Gastrocnemius medialis (tissue), 4 donors: ENCODE results near the gene ETFDH.

Experiments
- CTCF ChIP-seq, 5 experiments: fragments of 450-650 bp in 3 of 5; fragments of 200-600 bp in 2 of 5; sonication (generic) in 2 of 5; IDR thresholded peaks in 4 of 5; conservative IDR thresholded peaks in 1 of 5; 1 replicate in 4 of 5; 2 replicates in 1 of 5; pipeline ENCODE4 v1.5.1; 2016 to 2019; ENCODE audit warnings: antibody characterized with exemption in 5 of 5, mild to moderate bottlenecking in 3 of 5, moderate library complexity in 3 of 5
- POLR2A ChIP-seq, 2 donors: fragments of 450-650 bp; IDR thresholded peaks; one replicate each; pipeline ENCODE4 v1.6.1; 2017; ENCODE audit warnings: antibody characterized with exemption in 2 of 2, mild to moderate bottlenecking in 2 of 2, moderate library complexity in 2 of 2

GRCh38 chr4:158644760-158645159 lies 27.3 kb upstream of the ETFDH start:
- TF ChIP-seq CTCF (IDR thresholded peaks at IDR 0.05 in 4 of 5, conservative IDR thresholded peaks at IDR 0.05 in 1 of 5) (no peak), POLR2A (IDR thresholded peaks at IDR 0.05) (no peak)
